ENCODE measurements around the gene IMMP1L. TPM values are rescaled to one million over a fixed set of nuclear protein-coding genes. Genes with fewer than 3 reads are reported as not detected.

Gene IMMP1L
- total RNA-seq, 2 experiments from 2014 or later: 27.9 to 37.3 TPM

DNA sequence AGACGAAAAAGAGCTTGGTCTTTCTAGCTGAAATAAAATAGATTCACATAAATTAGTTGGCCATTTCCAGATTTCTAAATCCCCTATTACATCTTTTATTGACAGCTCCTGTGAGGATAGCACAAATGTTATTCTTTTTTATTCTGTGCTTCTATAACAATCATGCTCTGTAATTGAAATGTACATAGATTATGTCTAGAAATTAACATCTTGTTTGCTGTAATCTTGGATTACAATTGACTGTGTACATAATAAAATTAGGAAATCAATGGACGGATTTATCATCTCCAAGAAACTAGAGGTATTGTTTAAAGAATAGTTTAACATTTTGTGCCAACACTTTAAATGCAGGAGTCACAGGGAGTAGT lies 31.2 kb downstream of the IMMP1L start:
- Histone ChIP-seq H3K4me2 (ENCODE audit: low read length) (no peak overlapping the region), H3K79me2 (ENCODE audit: insufficient read depth, low read depth, low read length) (peaks cover 9% of the 10 kb centered on the region; the same call in 1 of the 2 replicates), H3K9me3 (ENCODE audit: low read length) (no peaks in the 10 kb centered on the region), H3K4me1 (ENCODE audit: insufficient read depth, low read length, poor library complexity, severe bottlenecking) (no peaks in the 10 kb centered on the region), H3K4me3 (ENCODE audit: low read depth, low read length, poor library complexity, severe bottlenecking) (no peak overlapping the region), H2AFZ (ENCODE audit: low read length) (no peak overlapping the region), H3K9me2 (ENCODE audit: insufficient read depth, low read length) (no peaks in the 10 kb centered on the region), H3K27ac (ENCODE audit: low read depth, low read length, poor library complexity, severe bottlenecking) (no peak overlapping the region), H4K20me1 (ENCODE audit: insufficient read depth, low read length) (no peaks in the 10 kb centered on the region; the same call in 1 of the 2 replicates), H3K36me3 (ENCODE audit: insufficient read depth, low read length) (no peaks in the 10 kb centered on the region)
- DNase-seq (ENCODE audit: low spot score): no peak
- POLR2A ChIA-PET: no interaction called here
- intact Hi-C loops (cut with micrococcal nuclease; ENCODE audit: unreplicated experiment): no loop called here
- BruUV-seq (replicated peaks): no TSS peak
- TF ChIP-seq CTCF (conservative IDR thresholded peaks at IDR 0.05; ENCODE audit: low read length) (no peak), EZH2phosphoT487 (IDR thresholded peaks at IDR 0.05; ENCODE audit: borderline replicate concordance, low read depth, low read length) (no peak)
- CTCF ChIA-PET (ENCODE audit: unreplicated experiment): no interaction called here

- BruUV-seq (replicated peaks): no TSS peak
- POLR2A ChIA-PET: interaction anchor here (0.7 to 1.5 kb wide), 5 partner anchors 9 to 21 kb away, joined by 3 to 7 read pairs (median 4); no protein-coding TSS in a partner anchor
- TF ChIP-seq EZH2phosphoT487 (IDR thresholded peaks at IDR 0.05; ENCODE audit: borderline replicate concordance, low read depth, low read length): no peak
- TF ChIP-seq CTCF (conservative IDR thresholded peaks at IDR 0.05; ENCODE audit: low read length): no peak
- Histone ChIP-seq H3K4me2 (ENCODE audit: low read length) (no peak overlapping the region), H3K79me2 (ENCODE audit: insufficient read depth, low read depth, low read length) (peaks cover 9% of the 10 kb centered on the region; the same call in 1 of the 2 replicates), H3K36me3 (ENCODE audit: insufficient read depth, low read length) (no peaks in the 10 kb centered on the region), H3K9me2 (ENCODE audit: insufficient read depth, low read length) (no peaks in the 10 kb centered on the region), H3K9me3 (ENCODE audit: low read length) (no peaks in the 10 kb centered on the region), H3K27ac (ENCODE audit: low read depth, low read length, poor library complexity, severe bottlenecking) (no peak overlapping the region), H3K4me1 (ENCODE audit: insufficient read depth, low read length, poor library complexity, severe bottlenecking) (no peaks in the 10 kb centered on the region), H3K4me3 (ENCODE audit: low read depth, low read length, poor library complexity, severe bottlenecking) (no peak overlapping the region), H2AFZ (ENCODE audit: low read length) (no peak overlapping the region), H4K20me1 (ENCODE audit: insufficient read depth, low read length) (no peaks in the 10 kb centered on the region; the same call in 1 of the 2 replicates)
- no peak for DNase-seq (ENCODE audit: low spot score)
- CTCF ChIA-PET (ENCODE audit: unreplicated experiment): no interaction called here
- intact Hi-C loops (cut with micrococcal nuclease; ENCODE audit: unreplicated experiment): no loop called here
These were observed 31.7 kb downstream of the IMMP1L start for GRCh38 chr11:31477528-31478222.

- Histone ChIP-seq H3K27ac (ENCODE audit: low read depth, low read length, poor library complexity, severe bottlenecking) (no peak overlapping the region), H3K4me2 (ENCODE audit: low read length) (no peak overlapping the region), H3K4me1 (ENCODE audit: insufficient read depth, low read length, poor library complexity, severe bottlenecking) (no peaks in the 10 kb centered on the region), H4K20me1 (ENCODE audit: insufficient read depth, low read length) (no peaks in the 10 kb centered on the region; the same call in 1 of the 2 replicates), H3K79me2 (ENCODE audit: insufficient read depth, low read depth, low read length) (no peaks in the 10 kb centered on the region), H2AFZ (ENCODE audit: low read length) (no peak overlapping the region), H3K9me2 (ENCODE audit: insufficient read depth, low read length) (no peaks in the 10 kb centered on the region), H3K4me3 (ENCODE audit: low read depth, low read length, poor library complexity, severe bottlenecking) (no peak overlapping the region), H3K36me3 (ENCODE audit: insufficient read depth, low read length) (no peaks in the 10 kb centered on the region), H3K9me3 (ENCODE audit: low read length) (no peaks in the 10 kb centered on the region)
- no peak for DNase-seq (ENCODE audit: low spot score)
- POLR2A ChIA-PET: interaction anchor here (0.5 to 1.6 kb wide), 2 partner anchors 15 to 124 kb away, joined by 4 to 6 read pairs; no protein-coding TSS in a partner anchor
- intact Hi-C loops (cut with micrococcal nuclease; ENCODE audit: unreplicated experiment): no loop called here
- CTCF ChIA-PET (ENCODE audit: unreplicated experiment): no interaction called here
- no peak for TF ChIP-seq EZH2phosphoT487 (IDR thresholded peaks at IDR 0.05; ENCODE audit: borderline replicate concordance, low read depth, low read length)
- TF ChIP-seq CTCF (conservative IDR thresholded peaks at IDR 0.05; ENCODE audit: low read length): no peak
- no TSS peak for BruUV-seq (replicated peaks)
These were observed 35.3 kb downstream of the IMMP1L start for GRCh38 chr11:31474083-31474482.
